GM18511 (cell line): ENCODE data around the gene ADGRV1.
A peak's percentile ranks its signal among the peaks of the same experiment; 100 is the strongest.

ENCODE experiments used
- ATAC-seq: cut with Tn5 transposase; IDR thresholded peaks from one replicate; pipeline ENCODE4 v1.9.1; 2021; ENCODE audit warnings: mild to moderate bottlenecking, moderate library complexity; ENCODE audit not compliant: unreplicated experiment

Gene ADGRV1

DNA sequence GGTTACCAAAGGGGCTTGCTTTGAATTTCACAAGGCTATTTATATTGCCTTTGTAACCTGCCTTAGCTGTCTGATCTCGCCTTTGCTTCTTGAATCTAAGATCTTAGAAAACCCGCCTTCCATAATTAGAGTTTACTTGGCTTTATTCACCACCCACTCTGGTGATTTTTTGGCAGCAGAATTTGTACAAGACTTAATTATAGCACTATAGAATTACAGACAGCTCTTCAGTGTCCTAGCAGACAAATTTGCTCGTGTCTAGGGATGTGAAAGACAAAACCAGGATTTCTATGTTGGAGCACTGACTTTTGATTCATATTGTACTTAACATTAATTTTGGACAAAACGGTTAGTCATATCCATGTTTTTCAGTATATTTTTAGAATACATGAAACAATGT is 306.6 kb downstream of the ADGRV1 start:
- ATAC-seq = no peak

- ATAC-seq = peak; percentile 65
Observed at GRCh38 chr5:90866333-90866732, 307.7 kb downstream of the ADGRV1 start.

GRCh38 chr5:90866915-90867731 is 308.5 kb downstream of the ADGRV1 start:
- ATAC-seq = no peak

DNA sequence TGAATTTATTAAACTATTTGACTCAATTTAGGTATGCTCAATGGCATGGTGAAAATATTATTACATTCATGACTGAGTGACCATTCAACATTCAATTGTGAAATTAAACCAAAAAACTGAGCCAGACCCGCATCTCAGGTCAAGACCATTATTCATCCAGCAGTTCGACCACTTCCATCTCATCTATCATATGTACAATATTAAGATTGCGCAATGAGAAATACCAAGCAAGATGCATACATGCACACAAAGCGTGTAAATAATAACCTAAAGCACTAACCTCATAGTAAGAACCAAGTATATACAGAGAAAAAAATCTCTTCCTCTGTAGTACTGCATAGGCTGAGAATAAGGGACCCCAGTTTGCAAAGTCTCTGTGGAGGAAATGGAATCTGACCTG is 310.2 kb downstream of the ADGRV1 start:
- no peak for ATAC-seq

- ATAC-seq = no peak
Observed at GRCh38 chr5:90871391-90871991, 312.9 kb downstream of the ADGRV1 start.

GRCh38 chr5:90873033-90873517 is 314.5 kb downstream of the ADGRV1 start:
- ATAC-seq = no peak

GRCh38 chr5:90874066-90874465 is 315.5 kb downstream of the ADGRV1 start:
- no peak for ATAC-seq

- no peak for ATAC-seq
Observed at GRCh38 chr5:90875456-90875855, 316.9 kb downstream of the ADGRV1 start.

DNA sequence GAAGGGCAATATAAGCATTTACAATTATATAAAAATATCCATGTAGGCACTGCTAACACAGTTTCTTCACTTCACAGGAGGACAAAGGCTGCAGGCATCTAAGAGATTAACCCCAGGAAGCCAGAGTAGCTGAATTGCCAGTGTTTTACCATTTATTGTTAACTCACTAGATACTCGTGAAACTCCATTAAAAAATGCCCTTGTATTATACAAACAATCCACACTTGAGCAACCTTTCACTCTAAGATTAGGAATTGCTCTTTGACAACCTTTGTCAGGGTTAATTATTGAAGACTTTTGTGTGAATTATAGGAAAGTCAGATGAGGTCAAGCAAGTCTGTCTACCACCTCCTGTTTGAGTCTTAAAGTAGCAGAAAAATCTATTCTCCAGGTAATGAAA is 317.8 kb downstream of the ADGRV1 start:
- ATAC-seq = no peak

DNA sequence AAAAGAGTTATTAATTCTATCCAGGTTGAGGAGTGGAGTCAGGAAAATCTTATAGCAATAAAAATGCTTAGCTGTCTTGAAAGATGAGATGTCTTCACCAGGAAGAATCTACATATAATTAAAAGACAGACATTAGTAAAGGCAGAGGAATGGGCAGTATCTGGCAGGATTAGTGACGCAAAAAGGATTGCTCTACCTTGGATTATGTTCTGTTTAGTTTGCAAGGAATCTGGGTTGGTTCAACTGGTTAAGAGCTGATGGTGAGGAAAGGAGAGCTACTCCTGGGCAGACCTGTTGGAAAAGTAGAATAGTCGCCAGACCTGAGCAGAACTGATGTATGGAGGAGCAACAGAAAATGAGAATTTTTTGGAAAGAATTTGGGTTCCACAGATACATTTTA is 318.5 kb downstream of the ADGRV1 start:
- ATAC-seq = no peak

DNA sequence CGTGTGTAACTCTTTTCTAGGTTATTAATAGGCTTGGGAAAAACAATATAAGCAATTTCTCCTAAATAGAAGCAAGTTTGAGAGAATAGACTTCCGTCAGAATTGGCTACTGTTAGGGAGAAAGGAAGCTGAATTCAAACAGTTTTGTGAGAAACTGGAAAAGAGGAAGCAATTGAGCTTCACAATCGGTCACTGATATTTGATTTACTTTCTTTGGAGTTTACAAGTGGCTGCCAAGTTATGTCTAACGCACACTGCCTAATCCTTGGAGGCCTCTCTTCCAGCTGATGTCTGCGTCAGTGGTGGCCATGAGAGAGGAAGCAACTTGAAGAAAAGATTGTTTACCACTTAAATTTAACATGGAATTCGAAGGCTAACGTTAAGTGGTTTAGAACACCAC is 319.5 kb downstream of the ADGRV1 start:
- no peak for ATAC-seq

GRCh38 chr5:90878549-90879196 is 320.1 kb downstream of the ADGRV1 start:
- ATAC-seq = no peak

GRCh38 chr5:90881626-90882150 is 323.1 kb downstream of the ADGRV1 start:
- no peak for ATAC-seq

DNA sequence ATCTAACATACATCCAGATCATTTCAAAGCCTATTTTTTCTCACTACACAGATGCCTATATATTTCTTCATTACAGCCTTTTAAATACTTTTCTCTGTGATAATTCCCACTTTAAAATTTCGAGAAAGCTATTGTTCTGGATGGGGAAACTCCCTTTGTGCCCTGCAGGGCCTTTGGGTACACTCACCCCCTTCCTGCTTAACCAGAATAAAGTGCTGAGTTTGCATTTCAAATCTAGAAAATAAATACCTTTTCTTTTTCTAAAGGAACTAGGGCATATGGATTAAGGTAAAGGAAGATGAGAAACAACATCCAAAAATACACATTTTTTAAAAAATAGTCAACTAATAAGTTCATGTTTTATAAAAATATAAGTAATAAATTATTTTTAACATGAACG is 323.9 kb downstream of the ADGRV1 start:
- no peak for ATAC-seq

DNA sequence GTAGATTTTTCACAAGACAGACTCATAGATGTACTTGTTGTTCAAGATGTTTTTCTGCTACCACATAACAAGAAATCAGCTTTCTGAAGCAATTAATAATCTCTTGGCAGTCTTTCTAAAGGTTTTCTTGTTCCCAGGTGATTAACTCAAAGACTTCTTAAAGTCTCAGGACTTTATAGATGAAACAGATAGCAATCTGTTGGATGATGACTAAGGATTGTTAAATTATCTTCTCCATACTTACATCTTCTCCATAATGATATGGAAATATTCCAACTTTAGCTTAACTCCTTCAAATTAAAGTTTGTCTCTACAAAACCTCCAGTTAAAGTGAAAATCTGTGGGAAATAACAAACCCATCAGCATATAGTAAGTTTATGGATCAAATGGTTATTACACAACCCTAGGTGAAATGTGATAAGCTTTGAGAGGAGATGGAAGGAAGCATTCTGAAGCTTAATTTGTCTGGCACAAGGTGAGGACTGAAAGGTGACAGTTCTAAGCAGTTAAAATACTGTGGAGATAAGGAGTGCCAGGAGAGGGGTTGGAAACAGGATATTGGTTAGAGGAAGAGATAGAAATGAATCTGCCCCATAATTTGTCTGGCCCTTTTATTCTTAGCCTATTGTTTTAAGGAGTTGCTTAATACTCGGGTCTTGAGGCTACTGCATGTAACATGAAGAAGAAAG is 326.7 kb downstream of the ADGRV1 start:
- no peak for ATAC-seq

- ATAC-seq = no peak
Observed at GRCh38 chr5:90886381-90886780, 327.8 kb downstream of the ADGRV1 start.

GRCh38 chr5:90888511-90889324 is 330.1 kb downstream of the ADGRV1 start:
- no peak for ATAC-seq

DNA sequence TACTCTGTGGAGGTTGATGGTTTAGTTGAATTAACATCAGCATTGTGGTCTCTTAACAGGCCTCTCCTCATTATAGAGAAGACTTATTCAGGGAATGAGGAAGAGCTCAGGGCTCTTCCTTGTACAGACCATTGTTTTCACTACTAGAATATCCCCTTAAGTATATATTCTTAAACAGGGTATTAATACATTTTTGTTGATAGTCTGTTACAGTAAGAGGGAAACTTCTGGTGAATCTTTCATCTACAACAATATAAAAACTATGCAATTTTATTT is 330.7 kb downstream of the ADGRV1 start:
- no peak for ATAC-seq

- no peak for ATAC-seq
Observed at GRCh38 chr5:90890180-90890579, 331.6 kb downstream of the ADGRV1 start.

- ATAC-seq = no peak
Observed at GRCh38 chr5:90894866-90895420, 336.3 kb downstream of the ADGRV1 start.
